ENCODE results near the gene WDTC1. TPM values are rescaled to one million over a fixed set of nuclear protein-coding genes. Genes with fewer than 3 reads are reported as not detected.

WDTC1 gene
- total and polyA plus RNA-seq, 9 of the 15 experiments (the other 6 are each of a cell fraction or from before 2014, with no cell fraction given): 0.18 to 32.3 (median 8.8) TPM

GRCh38 chr1:27235827-27236226 is 1.4 kb downstream of the WDTC1 start:
- ChIA-PET CTCF (ENCODE audit: low intra/inter-chr PET ratio) (interaction anchor here (1.0 kb wide), 1 partner anchor 81 kb away, joined by 5 read pairs; the partner anchor contains the start of gene SLC9A1), POLR2A (interaction anchor here (0.6 to 1.0 kb wide), 2 partner anchors 10 to 13 kb away, joined by 3 read pairs; no protein-coding TSS in a partner anchor)
- Histone ChIP-seq H3K9me3 (replicated peaks; ENCODE audit: control insufficient read depth, insufficient read depth, low read depth, low read length) (no peaks in the 10 kb centered on the region), H2AFZ (ENCODE audit: low read depth, low read length) (no peak overlapping the region), H3K9me1 (ENCODE audit: control insufficient read depth, insufficient read depth, low read length) (no peaks in the 10 kb centered on the region), H3K36me3 (ENCODE audit: control insufficient read depth, insufficient read depth, low read length) (no peaks in the 10 kb centered on the region), H3K4me1 (replicated peaks in 1 of 2; ENCODE audit: control insufficient read depth in 2 of 2, insufficient read depth in 2 of 2, low read length in 2 of 2) (peaks cover 12 to 15% of the 10 kb centered on the region in 2 experiments; a peak in 4 of 5 replicates), H3K4me3 (peak overlapping the region; percentile 77), H3K79me2 (ENCODE audit: control insufficient read depth, insufficient read depth, low read length) (peaks cover 20% of the 10 kb centered on the region), H3K4me2 (ENCODE audit: insufficient read depth, low read length) (peak overlapping the region; percentile 94), H3K27ac (ENCODE audit: extremely low read depth, low read depth, low read length) (no peak overlapping the region), H3K9ac (ENCODE audit: insufficient read depth in 1 of 2, low read depth in 2 of 2, low read length in 2 of 2) (peak overlapping the region; percentile 65 to 87), H3K27me3 (ENCODE audit: control insufficient read depth in 2 of 2, insufficient read depth in 2 of 2, low read length in 2 of 2) (no peaks in the 10 kb centered on the region), H4K20me1 (replicated peaks; ENCODE audit: control insufficient read depth, insufficient read depth, low read length) (no peaks in the 10 kb centered on the region)
- intact Hi-C loops (cut with micrococcal nuclease): no loop called here
- WGBS (ENCODE audit: insufficient coverage, low coverage, missing lambda C conversion rate): 17% methylated on average over 7 of the region's 7 CpGs
- no peak for ATAC-seq
- in situ Hi-C loops (cut with MboI): no loop called here
- no peak for DNase-seq (ENCODE audit: extremely low read depth in 1 of 4, low spot score in 3 of 4)
- FAIRE-seq: no peak
- BruUV-seq (replicated peaks): no TSS peak
- TF ChIP-seq YY1 (IDR thresholded peaks at IDR 0.05; ENCODE audit: borderline replicate concordance in 1 of 3, control insufficient read depth in 1 of 3, extremely low read depth in 1 of 3, insufficient read depth in 3 of 3, insufficient read length in 1 of 3, insufficient replicate concordance in 2 of 3, low read depth in 1 of 3, low read length in 2 of 3): no peak
- TF ChIP-seq ZC3H11A (IDR thresholded peaks at IDR 0.05; ENCODE audit: low read depth, low read length): no peak
- TF ChIP-seq SRSF7 (optimal IDR thresholded peaks at IDR 0.05; ENCODE audit: low read depth, low read length): no peak
- TF ChIP-seq SIN3B (IDR thresholded peaks at IDR 0.05; ENCODE audit: low read depth): no peak
- TF ChIP-seq NR0B1 (IDR thresholded peaks at IDR 0.05; ENCODE audit: partially characterized antibody): no peak
- no peak for TF ChIP-seq SAP30 (IDR thresholded peaks at IDR 0.05; ENCODE audit: borderline replicate concordance, insufficient read depth, low read depth, low read length, poor library complexity, severe bottlenecking)
- TF ChIP-seq SAFB (IDR thresholded peaks at IDR 0.05; ENCODE audit: borderline replicate concordance, low read depth, low read length): no peak
- no peak for TF ChIP-seq ARID3B (CRISPR knock-in tag; IDR thresholded peaks at IDR 0.05; ENCODE audit: borderline replicate concordance)
- no peak for TF ChIP-seq ZNF668 (CRISPR knock-in tag; IDR thresholded peaks at IDR 0.05)
- TF ChIP-seq ARID4B (CRISPR knock-in tag; IDR thresholded peaks at IDR 0.05): peak; percentile 17; the same call in 1 of the 2 replicates
- 0 out of 2 replicates have a peak, but pooled peaks have one; percentile 7 for TF ChIP-seq JUND (IDR thresholded peaks at IDR 0.05; ENCODE audit: borderline replicate concordance, low read depth, low read length)
- no peak for TF ChIP-seq JUND (tag; IDR thresholded peaks at IDR 0.05; ENCODE audit: borderline replicate concordance, low read depth, low read length)
- TF ChIP-seq POLR2G (IDR thresholded peaks at IDR 0.05; ENCODE audit: low read depth, low read length): no peak
- TF ChIP-seq STAT5B (CRISPR knock-in tag; IDR thresholded peaks at IDR 0.05): no peak

All from K562 (cell line).